GM18870 (cell line): ENCODE data around the gene NR3C1.
A peak's percentile ranks its signal among the peaks of the same experiment; 100 is the strongest.

ENCODE experiments used
- ATAC-seq: cut with Tn5 transposase; IDR thresholded peaks from one replicate; pipeline ENCODE4 v1.9.1; 2021; ENCODE audit warnings: moderate library complexity; ENCODE audit not compliant: unreplicated experiment

The NR3C1 gene

GRCh38 chr5:143372187-143372829 lies 31.2 kb downstream of the NR3C1 start:
- no peak for ATAC-seq

- no peak for ATAC-seq
Measured at GRCh38 chr5:143370440-143370839, 33.0 kb downstream of the NR3C1 start.

GRCh38 chr5:143364061-143364460 lies 39.4 kb downstream of the NR3C1 start:
- no peak for ATAC-seq

GRCh38 chr5:143362664-143363227 lies 40.7 kb downstream of the NR3C1 start:
- no peak for ATAC-seq

GRCh38 chr5:143361438-143361837 lies 42.0 kb downstream of the NR3C1 start:
- ATAC-seq: no peak

GRCh38 chr5:143360755-143361154 lies 42.7 kb downstream of the NR3C1 start:
- no peak for ATAC-seq

GRCh38 chr5:143359869-143360268 lies 43.6 kb downstream of the NR3C1 start:
- ATAC-seq: peak; percentile 44

- ATAC-seq: no peak
Measured at GRCh38 chr5:143356855-143357583, 46.5 kb downstream of the NR3C1 start.

- ATAC-seq: no peak
Measured at GRCh38 chr5:143355710-143356109, 47.8 kb downstream of the NR3C1 start.

- no peak for ATAC-seq
Measured at GRCh38 chr5:143354025-143354424, 49.5 kb downstream of the NR3C1 start.

GRCh38 chr5:143352691-143353090 lies 50.8 kb downstream of the NR3C1 start:
- ATAC-seq: no peak

GRCh38 chr5:143350751-143351602 lies 52.5 kb downstream of the NR3C1 start:
- peak; percentile 48 for ATAC-seq

- ATAC-seq: no peak
Measured at GRCh38 chr5:143350341-143350740, 53.1 kb downstream of the NR3C1 start.

- ATAC-seq: no peak
Measured at GRCh38 chr5:143349177-143349576, 54.3 kb downstream of the NR3C1 start.

GRCh38 chr5:143347698-143348344 lies 55.7 kb downstream of the NR3C1 start:
- ATAC-seq: no peak

GRCh38 chr5:143347046-143347445 lies 56.4 kb downstream of the NR3C1 start:
- ATAC-seq: no peak

GRCh38 chr5:143345671-143346440 lies 57.6 kb downstream of the NR3C1 start:
- ATAC-seq: no peak

GRCh38 chr5:143343042-143343441 lies 60.4 kb downstream of the NR3C1 start:
- ATAC-seq: no peak

- ATAC-seq: no peak
Measured at GRCh38 chr5:143342607-143343006, 60.9 kb downstream of the NR3C1 start.
